Esophagus squamous epithelium (tissue), 5 donors: ENCODE results near the gene ATRNL1. TPM values are rescaled to one million over a fixed set of nuclear protein-coding genes. Genes with fewer than 3 reads are reported as not detected.
"Not testable (repeated sequence)": the region's sequence is repeated elsewhere in the genome, so short reads cannot be mapped to it uniquely, and the experiment has no call there.

Source experiments
- DNase-seq: peaks from one replicate; lab custom pipeline; 2025; lab: John Stamatoyannopoulos, UW
- H3K27ac ChIP-seq, 4 donors: fragments of 200-600 bp; sonication (generic); one replicate each; pipeline ENCODE4 v1.5.1; 2016 to 2019; ENCODE audit warnings: mild to moderate bottlenecking in 1 of 4
- H3K27me3 ChIP-seq, 4 donors: fragments of 200-600 bp; sonication (generic); 1 replicate in 3 of 4; 2 replicates in 1 of 4; pipeline versions ENCODE4 v1.5.1 to v1.6.0; 2017 to 2021; ENCODE audit warnings: antibody characterized with exemption in 1 of 4
- H3K36me3 ChIP-seq, 3 donors: fragments of 200-600 bp; sonication (generic); one replicate each; pipeline ENCODE4 v1.5.1; 2016 to 2019
- H3K4me1 ChIP-seq, 3 donors: fragments of 200-600 bp; sonication (generic); one replicate each; pipeline ENCODE4 v1.5.1; 2017 to 2019
- H3K4me3 ChIP-seq, 4 donors: fragments of 200-600 bp; sonication (generic); 1 replicate in 3 of 4; 2 replicates in 1 of 4; pipeline ENCODE4 v1.5.1; 2016 to 2019; ENCODE audit warnings: mild to moderate bottlenecking in 2 of 4, moderate library complexity in 1 of 4
- H3K9me3 ChIP-seq, 3 donors: fragments of 200-600 bp; sonication (generic); one replicate each; pipeline ENCODE4 v1.5.1; 2016 to 2019
- POLR2A ChIP-seq, 4 donors: fragments of 450-650 bp; IDR thresholded peaks; one replicate each; pipeline ENCODE4 v1.6.1; 2017; ENCODE audit warnings: antibody characterized with exemption in 4 of 4, mild to moderate bottlenecking in 4 of 4, moderate library complexity in 3 of 4
- WGBS, 2 donors: methylation state at CpG; one replicate each; pipeline ENCODE4 v1.1.5; 2018; 5-methylcytosine and 5-hydroxymethylcytosine counted together
- intact Hi-C: fragments of 100-400 bp; cut with DNase I; formaldehyde crosslinking; loops from one replicate; pipeline ENCODE4 v1.15.0; 2022
- total RNA-seq, 4 donors: library from RNA; depleted of rRNA; stranded (reverse); fragments of >200 nt; gene quantifications; one replicate each; pipeline ENCODE4 v1.1.0, GENCODE V29; 2016
- TF ChIP-seq, protein P1 (sequence below), 6 experiments: fragments of 450-650 bp in 4 of 6; fragments of 200-600 bp in 2 of 6; sonication (generic) in 2 of 6; IDR thresholded peaks; one replicate each; pipeline ENCODE4 v1.5.1; 2016 to 2019; ENCODE audit warnings: antibody characterized with exemption in 6 of 6, mild to moderate bottlenecking in 4 of 6, moderate library complexity in 4 of 6
- donor health status: DM: yes; HTN: yes; CAD: no.

The ATRNL1 gene
- total RNA-seq, 4 donors from 2014 or later, result 0.64 to 15.1 (median 2.6) TPM

DNA sequence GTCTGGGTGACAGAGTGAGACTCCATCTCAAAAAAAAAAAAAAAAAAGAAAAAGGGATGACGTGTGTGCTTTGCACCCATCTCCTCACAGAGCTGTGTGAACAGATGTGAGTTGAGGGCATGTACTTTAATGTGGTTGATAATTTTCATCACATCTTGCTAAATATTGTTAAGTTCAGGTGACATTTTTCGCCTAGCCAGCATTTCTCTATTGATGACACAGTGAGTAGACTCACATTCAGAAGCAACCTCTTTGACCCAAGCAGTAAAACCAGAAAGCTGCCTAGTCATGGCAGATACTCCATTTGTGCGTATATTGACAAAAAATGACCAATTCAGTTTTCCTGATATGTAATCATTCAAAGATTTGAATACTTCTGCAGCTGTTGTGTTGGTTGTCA lies 126.0 kb downstream of the ATRNL1 start:
- Histone ChIP-seq H3K36me3 (no peaks in the 10 kb centered on the region), H3K4me3 (no peak overlapping the region), H3K27me3 (no peaks in the 10 kb centered on the region), H3K9me3 (no peaks in the 10 kb centered on the region), H3K27ac (no peak overlapping the region), H3K4me1 (no peaks in the 10 kb centered on the region)
- intact Hi-C loops, result no loop called here
- DNase-seq, result no peak
- 60 to 76% methylated on average over 3 of the region's 3 CpGs for WGBS, 2 donors
- TF ChIP-seq, protein P1, sequence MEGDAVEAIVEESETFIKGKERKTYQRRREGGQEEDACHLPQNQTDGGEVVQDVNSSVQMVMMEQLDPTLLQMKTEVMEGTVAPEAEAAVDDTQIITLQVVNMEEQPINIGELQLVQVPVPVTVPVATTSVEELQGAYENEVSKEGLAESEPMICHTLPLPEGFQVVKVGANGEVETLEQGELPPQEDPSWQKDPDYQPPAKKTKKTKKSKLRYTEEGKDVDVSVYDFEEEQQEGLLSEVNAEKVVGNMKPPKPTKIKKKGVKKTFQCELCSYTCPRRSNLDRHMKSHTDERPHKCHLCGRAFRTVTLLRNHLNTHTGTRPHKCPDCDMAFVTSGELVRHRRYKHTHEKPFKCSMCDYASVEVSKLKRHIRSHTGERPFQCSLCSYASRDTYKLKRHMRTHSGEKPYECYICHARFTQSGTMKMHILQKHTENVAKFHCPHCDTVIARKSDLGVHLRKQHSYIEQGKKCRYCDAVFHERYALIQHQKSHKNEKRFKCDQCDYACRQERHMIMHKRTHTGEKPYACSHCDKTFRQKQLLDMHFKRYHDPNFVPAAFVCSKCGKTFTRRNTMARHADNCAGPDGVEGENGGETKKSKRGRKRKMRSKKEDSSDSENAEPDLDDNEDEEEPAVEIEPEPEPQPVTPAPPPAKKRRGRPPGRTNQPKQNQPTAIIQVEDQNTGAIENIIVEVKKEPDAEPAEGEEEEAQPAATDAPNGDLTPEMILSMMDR (IDR thresholded peaks at IDR 0.05), result no peak
- no peak for TF ChIP-seq POLR2A (IDR thresholded peaks at IDR 0.05)

DNA sequence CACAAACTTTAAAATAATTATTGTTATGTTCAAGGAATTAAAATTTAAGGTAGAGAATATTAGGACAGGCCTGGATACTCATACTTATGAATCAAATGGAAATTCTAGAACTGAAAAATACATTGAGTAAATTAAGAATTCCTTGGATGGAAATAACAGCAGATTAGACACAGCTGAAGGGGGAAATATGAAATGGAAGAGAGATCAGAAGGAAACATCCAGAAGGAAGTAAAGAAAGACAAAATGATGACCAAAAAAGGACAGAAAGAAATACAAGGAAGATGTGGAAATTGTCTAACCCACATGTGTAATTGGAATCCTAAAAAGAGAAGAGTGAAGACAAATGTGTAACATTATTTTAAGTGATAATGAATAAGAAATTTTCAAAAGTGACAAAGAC lies 128.9 kb downstream of the ATRNL1 start:
- intact Hi-C loops, result no loop called here
- H3K27me3 ChIP-seq, result no peaks in the 10 kb centered on the region
- no peaks in the 10 kb centered on the region for H3K4me1 ChIP-seq
- no peak for DNase-seq
- no peak for TF ChIP-seq POLR2A (IDR thresholded peaks at IDR 0.05)
- TF ChIP-seq, protein P1 (IDR thresholded peaks at IDR 0.05), result no peak
- H3K9me3 ChIP-seq, result no peaks in the 10 kb centered on the region
- H3K27ac ChIP-seq, result no peak overlapping the region
- H3K36me3 ChIP-seq, result no peaks in the 10 kb centered on the region
- no peak overlapping the region for H3K4me3 ChIP-seq

DNA sequence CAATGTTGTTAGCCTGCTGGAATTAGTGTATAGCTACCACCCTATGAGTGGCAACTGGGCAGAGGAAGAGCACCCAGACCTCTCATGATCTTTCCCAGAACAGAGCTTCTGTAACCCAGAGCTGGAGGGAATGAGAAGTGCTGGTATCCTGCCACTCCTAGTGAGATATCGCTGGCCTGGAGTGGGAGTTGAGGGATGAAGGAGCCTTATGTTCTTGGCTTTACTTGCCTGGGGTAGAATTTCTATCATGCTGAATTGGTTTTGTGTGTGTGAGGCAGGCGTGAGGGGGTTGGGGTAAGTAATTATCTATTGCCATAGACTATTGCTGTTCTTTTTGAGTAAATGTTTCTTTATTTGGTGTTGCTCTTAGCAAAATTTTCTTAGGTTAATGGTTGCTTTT lies 146.6 kb downstream of the ATRNL1 start:
- Histone ChIP-seq H3K4me3 (no peak overlapping the region), H3K27ac (no peak overlapping the region), H3K27me3 (no peaks in the 10 kb centered on the region), H3K36me3 (no peaks in the 10 kb centered on the region), H3K4me1 (no peaks in the 10 kb centered on the region), H3K9me3 (no peaks in the 10 kb centered on the region)
- 67 to 87% methylated on average over 1 to 2 of the region's 2 CpGs for WGBS, 2 donors
- no peak for DNase-seq
- TF ChIP-seq POLR2A (IDR thresholded peaks at IDR 0.05), result no peak
- TF ChIP-seq, protein P1 (IDR thresholded peaks at IDR 0.05), result no peak
- intact Hi-C loops, result no loop called here

DNA sequence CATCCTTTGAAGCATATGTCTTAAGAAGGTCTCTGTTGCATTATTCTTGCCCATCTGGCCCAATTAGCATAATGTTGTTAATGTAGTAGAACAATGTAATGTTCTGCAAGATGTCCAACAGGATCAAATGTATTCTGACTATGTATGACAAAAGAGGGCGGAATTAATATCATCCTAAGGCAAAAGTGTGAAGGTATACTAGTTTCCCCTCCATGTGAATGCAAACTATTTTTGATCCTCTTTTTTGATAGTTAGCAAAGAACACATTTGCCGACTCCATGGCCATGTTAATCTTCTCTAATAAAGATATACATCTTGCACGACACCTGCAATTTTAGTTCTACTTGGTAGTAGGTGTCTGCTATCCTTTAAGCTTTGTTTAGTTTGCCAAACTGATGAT lies 157.6 kb downstream of the ATRNL1 start:
- no peaks in the 10 kb centered on the region for H3K9me3 ChIP-seq
- H3K4me1 ChIP-seq, result no peaks in the 10 kb centered on the region
- H3K36me3 ChIP-seq, result no peaks in the 10 kb centered on the region
- H3K27ac ChIP-seq, result no peak overlapping the region
- WGBS, 2 donors, result 87 to 96% methylated on average over 3 of the region's 3 CpGs
- H3K4me3 ChIP-seq, result no peak overlapping the region
- intact Hi-C loops, result no loop called here
- TF ChIP-seq, protein P1 (IDR thresholded peaks at IDR 0.05), result no peak
- no peak for TF ChIP-seq POLR2A (IDR thresholded peaks at IDR 0.05)
- DNase-seq, result no peak
- no peaks in the 10 kb centered on the region for H3K27me3 ChIP-seq

DNA sequence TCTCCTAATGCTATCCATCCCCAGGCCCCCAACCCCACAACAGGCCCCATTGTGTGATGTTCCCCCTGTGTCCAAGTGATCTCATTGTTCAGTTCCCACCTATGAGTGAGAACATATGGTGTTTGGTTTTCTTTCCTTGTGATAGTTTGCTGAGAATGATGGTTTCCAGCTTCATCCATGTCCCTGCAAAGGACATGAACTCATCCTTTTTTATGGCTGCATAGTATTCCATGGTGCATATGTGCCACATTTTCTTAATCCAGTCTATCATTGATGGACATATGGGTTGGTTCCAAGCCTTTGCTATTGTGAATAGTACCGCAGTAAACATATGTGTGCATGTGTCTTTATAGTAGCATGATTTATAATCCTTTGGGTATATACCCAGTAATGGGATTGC lies 160.6 kb downstream of the ATRNL1 start:
- H3K4me3 ChIP-seq, DNase-seq, intact Hi-C loops, H3K27ac ChIP-seq, H3K27me3 ChIP-seq, H3K36me3 ChIP-seq, H3K4me1 ChIP-seq, H3K9me3 ChIP-seq: not testable (repeated sequence)
- 82 to 100% methylated on average over 1 of the region's 1 CpG for WGBS, 2 donors

DNA sequence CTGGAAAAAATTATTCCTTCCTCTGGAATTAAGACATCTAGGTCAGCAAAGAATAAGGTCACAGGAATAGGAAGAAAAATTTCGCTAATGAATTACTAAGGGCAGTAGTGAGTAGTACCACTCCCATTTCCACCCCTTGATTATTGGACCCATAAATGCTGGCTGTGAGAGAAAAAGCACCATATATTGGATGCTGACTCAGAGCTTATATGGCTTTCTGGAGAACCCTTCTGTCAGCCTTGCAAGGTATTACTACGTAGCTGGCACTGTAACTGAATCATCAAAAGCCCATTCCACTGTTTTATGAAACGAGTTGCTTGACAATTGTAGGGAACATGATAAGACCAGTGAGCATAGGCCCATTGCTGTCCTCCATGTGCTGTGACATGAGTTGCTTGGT lies 179.3 kb downstream of the ATRNL1 start:
- DNase-seq, result no peak
- no peaks in the 10 kb centered on the region for H3K4me1 ChIP-seq
- H3K9me3 ChIP-seq, result no peaks in the 10 kb centered on the region
- TF ChIP-seq, protein P1 (IDR thresholded peaks at IDR 0.05), result no peak
- TF ChIP-seq POLR2A (IDR thresholded peaks at IDR 0.05), result no peak
- H3K4me3 ChIP-seq, result no peak overlapping the region
- H3K36me3 ChIP-seq, result no peaks in the 10 kb centered on the region
- WGBS, 2 donors, result 73 to 74% methylated on average over 2 to 3 of the region's 3 CpGs
- intact Hi-C loops, result no loop called here
- no peaks in the 10 kb centered on the region for H3K27me3 ChIP-seq
- H3K27ac ChIP-seq, result no peak overlapping the region
